ENCODE data around the gene PYGM. TPM values are rescaled to one million over a fixed set of nuclear protein-coding genes. Genes with fewer than 3 reads are reported as not detected.

PYGM gene
- total and polyA plus RNA-seq, 2 of the 13 experiments (the other 11 are each of a cell fraction or from before 2014, with no cell fraction given): 0.11 to 0.12 TPM

- CTCF ChIA-PET (ENCODE audit: low intra/inter-chr PET ratio, low total read pairs): no interaction called here
- POLR2A ChIA-PET: no interaction called here
- Histone ChIP-seq H3K4me2 (ENCODE audit: low read depth, low read length) (no peak overlapping the region), H3K4me3 (replicated peaks in 1 of 3; ENCODE audit: insufficient read depth in 1 of 3, low read depth in 2 of 3, low read length in 3 of 3) (no peak overlapping the region), H3K27me3 (ENCODE audit: control insufficient read depth in 1 of 2, insufficient read depth in 2 of 2, low read length in 2 of 2) (no peaks in the 10 kb centered on the region), H3K36me3 (replicated peaks in 1 of 2; ENCODE audit: control insufficient read depth in 1 of 2, insufficient read depth in 2 of 2, low read length in 2 of 2) (no peaks in the 10 kb centered on the region), H3K79me2 (ENCODE audit: insufficient read depth, low read length) (no peaks in the 10 kb centered on the region), H2AFZ (ENCODE audit: low read length) (no peak overlapping the region), H3K9ac (ENCODE audit: insufficient read depth, low read depth, low read length) (no peak overlapping the region), H4K20me1 (ENCODE audit: insufficient read depth, low read length) (no peaks in the 10 kb centered on the region), H3K9me3 (ENCODE audit: low read length) (no peaks in the 10 kb centered on the region), H3K4me1 (ENCODE audit: insufficient read depth, low read length) (0 out of 2 replicates have a peak, but pooled peaks cover 6% of the 10 kb centered on the region), H3K27ac (ENCODE audit: extremely low read length, insufficient read depth, low read length) (no peak overlapping the region)
- no peak for DNase-seq (ENCODE audit: low spot score)
- ATAC-seq: no peak
- TF ChIP-seq TIGD3 (CRISPR knock-in tag; IDR thresholded peaks at IDR 0.05; ENCODE audit: borderline replicate concordance): no peak
- no peak for TF ChIP-seq TCF12 (IDR thresholded peaks at IDR 0.05)
- TF ChIP-seq TCF12 (CRISPR knock-in tag; IDR thresholded peaks at IDR 0.05): no peak
- no peak for TF ChIP-seq MYPOP (CRISPR knock-in tag; IDR thresholded peaks at IDR 0.05)
- no peak for TF ChIP-seq ZNF24 (IDR thresholded peaks at IDR 0.05)
- TF ChIP-seq PCBP1 (IDR thresholded peaks at IDR 0.05; ENCODE audit: borderline replicate concordance, low read depth, low read length): no peak
- intact Hi-C loops (cut with micrococcal nuclease; ENCODE audit: unreplicated experiment): no loop called here
- 84% methylated on average over 19 of the region's 25 CpGs for whole genome bisulfite sequencing (ENCODE audit: low lambda C conversion rate)
- in situ Hi-C loops (cut with HindIII; ENCODE audit: extremely low pct_ligation_motif_present, low pct_unique_long_range_greater_than_20kb): no loop called here
- no peak for FAIRE-seq
- BruUV-seq (replicated peaks): no TSS peak
Measured at GRCh38 chr11:64790205-64791095, 30.7 kb upstream of the PYGM start.

Measured in HepG2 (cell line).